ENCODE measurements around the gene AZI2.

GRCh38 chr3:28291577-28291976 lies 57.0 kb downstream of the AZI2 start:
- TF ChIP-seq POLR2A (IDR thresholded peaks at IDR 0.05) (no peak), CTCF (IDR thresholded peaks at IDR 0.05) (no peak)

Measured in right lobe of liver (tissue), 4 donors.